Mucosa of descending colon (tissue), 3 donors: ENCODE measurements around the gene TRIM14. TPM values are rescaled to one million over a fixed set of nuclear protein-coding genes. Genes with fewer than 3 reads are reported as not detected.

Source experiments
- ATAC-seq: fragments of 200-7000 bp; cut with Tn5 transposase; one replicate; pipeline ENCODE4 v1.9.1; 2020; ENCODE audit warnings: mild to moderate bottlenecking, moderate library complexity
- DNase-seq, 3 donors: peaks; one replicate each; pipeline ENCODE4 v3.0.0-alpha.2; 2020
- H3K36me3 ChIP-seq: fragments of 200-600 bp; one replicate; pipeline ENCODE4 v1.8.0; 2021; ENCODE audit warnings: low read depth, mild to moderate bottlenecking
- H3K4me1 ChIP-seq: fragments of 200-600 bp; one replicate; pipeline ENCODE4 v1.8.0; 2021; ENCODE audit warnings: low read depth, mild to moderate bottlenecking
- H3K4me3 ChIP-seq: fragments of 200-600 bp; one replicate; pipeline ENCODE4 v1.8.0; 2021; ENCODE audit warnings: mild to moderate bottlenecking
- H3K9me3 ChIP-seq: fragments of 200-600 bp; one replicate; pipeline ENCODE4 v1.8.0; 2021; ENCODE audit warnings: mild to moderate bottlenecking
- CTCF ChIP-seq: fragments of 200-600 bp; IDR thresholded peaks from one replicate; pipeline ENCODE4 v1.8.0; 2022; ENCODE audit warnings: antibody characterized with exemption, mild to moderate bottlenecking
- intact Hi-C, 2 donors: fragments of 100-400 bp; cut with DNase I in 1 of 2; cut with micrococcal nuclease in 1 of 2; formaldehyde crosslinking; loops; one replicate each; pipeline versions ENCODE4 v1.11.0 to v1.11.1; 2022; cut with DNase I, micrococcal nuclease
- total RNA-seq, 3 donors: library from RNA; stranded (reverse); fragmentation: NEBNext Ultra II Directional in 2 of 3; extraction: Animal tissue kit (Norgen Biotek cat#: 25700) in 2 of 3; gene quantifications; one replicate each; pipeline versions ENCODE4 v1.2.1 to v1.2.4, GENCODE V29; 2021 to 2023
- donor health status: DM: no; HTN: no; CAD: no; lungs with moderate emphysema.
- donor health status: DM: no; HTN: no; CAD: no.
- donor health status: DM: no; HTN: yes; CAD: no.

Gene TRIM14
- total RNA-seq, 3 donors from 2014 or later = 44.9 to 67.2 (median 55.6) TPM

- H3K36me3 ChIP-seq = peaks cover 9% of the 10 kb centered on the region
- intact Hi-C loops = no loop called here
- TF ChIP-seq CTCF = no peak
Observed at GRCh38 chr9:98066235-98066634, 52.8 kb downstream of the TRIM14 start.

DNA sequence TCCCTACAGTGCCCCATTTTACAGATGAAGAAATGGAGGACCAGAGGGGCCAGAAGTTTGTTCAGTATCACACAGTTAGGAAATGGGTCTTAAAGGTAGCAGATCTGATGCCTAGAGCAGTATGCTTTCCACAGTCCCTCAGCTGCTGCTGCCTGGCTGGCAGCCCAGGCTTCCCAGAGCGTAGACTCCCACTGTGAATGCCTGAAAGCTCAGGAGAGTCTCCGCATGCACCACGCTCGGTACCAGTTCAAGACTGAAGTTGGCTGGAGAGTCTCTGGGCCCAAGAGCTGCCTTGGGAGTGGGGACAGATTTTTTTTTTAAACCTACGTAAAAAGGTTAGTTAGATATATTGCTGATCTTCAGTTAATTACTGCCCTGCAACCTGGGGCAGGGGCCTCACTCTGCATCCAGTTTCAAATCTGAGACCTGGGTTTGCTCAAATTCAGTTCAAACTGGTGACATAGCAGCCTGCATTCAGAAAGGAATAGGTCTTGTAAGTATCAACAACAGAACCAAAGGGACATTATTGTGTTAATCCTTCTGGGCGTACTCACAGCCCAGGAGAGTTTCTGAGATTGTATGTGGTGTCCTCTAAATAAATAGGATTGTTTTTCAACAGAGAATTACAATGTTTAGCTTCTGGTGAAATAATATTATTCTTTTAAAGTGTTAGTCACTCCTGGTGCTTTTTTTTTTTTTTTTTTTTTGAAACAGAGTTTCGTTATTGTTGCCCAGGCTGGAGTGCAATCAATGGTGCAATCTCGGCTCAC is 54.2 kb downstream of the TRIM14 start:
- H3K4me1 ChIP-seq = peaks cover 35% of the 10 kb centered on the region
- H3K36me3 ChIP-seq = peaks cover 9% of the 10 kb centered on the region

More at GRCh38 chr9:98066235-98066634, 52.8 kb downstream of the TRIM14 start:
- ATAC-seq (no peak), DNase-seq (no peak)
- H3K9me3 ChIP-seq = no peaks in the 10 kb centered on the region
- H3K4me1 ChIP-seq = peaks cover 38% of the 10 kb centered on the region
- no peak overlapping the region for H3K4me3 ChIP-seq

GRCh38 chr9:98062161-98062560 is 56.9 kb downstream of the TRIM14 start:
- no peak for TF ChIP-seq CTCF
- intact Hi-C loops = no loop called here
- Histone ChIP-seq H3K4me1 (peaks cover 37% of the 10 kb centered on the region), H3K36me3 (peaks cover 9% of the 10 kb centered on the region), H3K9me3 (no peaks in the 10 kb centered on the region), H3K4me3 (no peak overlapping the region)
- DNase-seq = no peak
- ATAC-seq = peak; percentile 17

More for the DNA sequence above, 54.2 kb downstream of the TRIM14 start:
- ATAC-seq = no peak
- DNase-seq = no peak
- no peak overlapping the region for H3K4me3 ChIP-seq
- no peak for TF ChIP-seq CTCF
- intact Hi-C loops = no loop called here
- H3K9me3 ChIP-seq = no peaks in the 10 kb centered on the region

DNA sequence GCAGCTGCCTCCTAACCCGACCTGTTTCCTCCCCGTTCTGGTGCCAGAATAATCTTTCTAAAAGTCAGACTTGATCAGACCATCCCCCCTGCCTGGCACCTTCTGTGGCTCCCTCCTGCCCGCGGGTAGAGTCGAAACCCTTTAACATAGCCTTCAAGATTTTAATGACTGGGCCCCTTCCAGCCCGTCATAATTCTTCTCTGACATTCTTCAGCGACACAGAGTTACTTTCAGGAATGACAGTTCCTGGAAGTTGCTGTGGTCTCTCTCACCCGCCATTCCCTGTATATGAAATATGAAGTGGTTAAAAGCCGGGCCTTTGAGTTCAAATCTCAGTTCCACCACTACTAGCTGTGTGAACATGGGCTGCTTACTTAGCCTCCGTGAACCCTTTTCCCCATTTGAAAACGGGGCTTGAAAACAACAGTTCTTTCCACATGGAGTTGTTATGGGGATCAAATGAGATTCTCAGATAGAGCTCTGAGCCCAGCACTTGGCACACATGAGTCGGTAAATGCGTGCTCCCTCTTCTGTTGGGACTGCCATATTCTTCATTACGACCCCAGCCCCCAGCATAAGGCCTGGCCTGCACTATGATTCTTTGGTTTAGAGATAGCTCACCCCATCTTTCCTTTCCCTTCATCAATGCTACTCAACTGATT is 61.8 kb downstream of the TRIM14 start:
- H3K36me3 ChIP-seq = no peaks in the 10 kb centered on the region
- peaks cover 16% of the 10 kb centered on the region for H3K4me1 ChIP-seq
- DNase-seq (no peak), ATAC-seq (no peak)
- intact Hi-C loops = no loop called here
- H3K9me3 ChIP-seq = no peaks in the 10 kb centered on the region
- no peak for TF ChIP-seq CTCF
- H3K4me3 ChIP-seq = peak overlapping the region; percentile 67

- ATAC-seq (peak; percentile 96), DNase-seq (peak; percentile 97)
- Histone ChIP-seq H3K4me1 (peaks cover 11% of the 10 kb centered on the region), H3K36me3 (no peaks in the 10 kb centered on the region), H3K4me3 (peak within 1 kb of the TSS; percentile 67), H3K9me3 (no peaks in the 10 kb centered on the region)
- TF ChIP-seq CTCF = peak; percentile 17
- intact Hi-C loops = no loop called here
Observed at GRCh38 chr9:98056269-98057137, 62.5 kb downstream of the TRIM14 start, which contains the start of gene NANS. NANS (plus strand) TSS chr9:98056732; CDS start chr9:98056809, 77 bp downstream.
